ENCODE data around the gene ST3GAL5.

ST3GAL5 gene

GRCh38 chr2:85867556-85868292 is 21.1 kb downstream of the ST3GAL5 start:
- no peak for DNase-seq (ENCODE audit: low read depth in 2 of 2, low spot score in 1 of 2)

- DNase-seq (ENCODE audit: low read depth in 2 of 2, low spot score in 1 of 2) = no peak
These were observed 21.7 kb downstream of the ST3GAL5 start for GRCh38 chr2:85867121-85867520.

- DNase-seq (ENCODE audit: low read depth in 2 of 2, low spot score in 1 of 2) = no peak
These were observed 22.6 kb downstream of the ST3GAL5 start for GRCh38 chr2:85866165-85866659.

GRCh38 chr2:85865539-85866164 is 23.1 kb downstream of the ST3GAL5 start:
- DNase-seq (ENCODE audit: low read depth in 2 of 2, low spot score in 1 of 2) = no peak

- DNase-seq (ENCODE audit: low read depth in 2 of 2, low spot score in 1 of 2) = no peak
These were observed 24.1 kb downstream of the ST3GAL5 start for GRCh38 chr2:85864654-85865053.

GRCh38 chr2:85862426-85862825 is 26.4 kb downstream of the ST3GAL5 start:
- no peak for DNase-seq (ENCODE audit: low read depth in 2 of 2, low spot score in 1 of 2)

GRCh38 chr2:85861650-85862049 is 27.1 kb downstream of the ST3GAL5 start:
- no peak for DNase-seq (ENCODE audit: low read depth in 2 of 2, low spot score in 1 of 2)

GRCh38 chr2:85861180-85861579 is 27.6 kb downstream of the ST3GAL5 start:
- DNase-seq (ENCODE audit: low read depth in 2 of 2, low spot score in 1 of 2) = no peak

GRCh38 chr2:85858841-85859240 is 29.9 kb downstream of the ST3GAL5 start:
- DNase-seq (ENCODE audit: low read depth in 2 of 2, low spot score in 1 of 2) = no peak

GRCh38 chr2:85854897-85855296 is 33.9 kb downstream of the ST3GAL5 start:
- DNase-seq (ENCODE audit: low read depth in 2 of 2, low spot score in 1 of 2) = no peak

GRCh38 chr2:85854166-85854509 is 34.7 kb downstream of the ST3GAL5 start:
- DNase-seq (ENCODE audit: low read depth in 2 of 2, low spot score in 1 of 2) = no peak

- DNase-seq (ENCODE audit: low read depth in 2 of 2, low spot score in 1 of 2) = no peak
These were observed 35.2 kb downstream of the ST3GAL5 start for GRCh38 chr2:85853499-85854165.

GRCh38 chr2:85852937-85853498 is 35.8 kb downstream of the ST3GAL5 start:
- DNase-seq (ENCODE audit: low read depth in 2 of 2, low spot score in 1 of 2) = peak; percentile 35 to 48

GRCh38 chr2:85852152-85852840 is 36.5 kb downstream of the ST3GAL5 start:
- DNase-seq (ENCODE audit: low read depth in 2 of 2, low spot score in 1 of 2) = no peak

- DNase-seq (ENCODE audit: low read depth in 2 of 2, low spot score in 1 of 2) = no peak
These were observed 37.3 kb downstream of the ST3GAL5 start for GRCh38 chr2:85851253-85852151.

GRCh38 chr2:85850451-85850850 is 38.3 kb downstream of the ST3GAL5 start:
- no peak for DNase-seq (ENCODE audit: low read depth in 2 of 2, low spot score in 1 of 2)

- DNase-seq (ENCODE audit: low read depth in 2 of 2, low spot score in 1 of 2) = no peak
These were observed 41.7 kb downstream of the ST3GAL5 start for GRCh38 chr2:85847051-85847588.

- DNase-seq (ENCODE audit: low read depth in 2 of 2, low spot score in 1 of 2) = no peak
These were observed 42.4 kb downstream of the ST3GAL5 start for GRCh38 chr2:85846411-85846810.

- DNase-seq (ENCODE audit: low read depth in 2 of 2, low spot score in 1 of 2) = no peak
These were observed 44.3 kb downstream of the ST3GAL5 start for GRCh38 chr2:85844486-85844885.

- no peak for DNase-seq (ENCODE audit: low read depth in 2 of 2, low spot score in 1 of 2)
These were observed 45.2 kb downstream of the ST3GAL5 start for GRCh38 chr2:85843543-85843942.
